OCI-M2 (cell line): ENCODE measurements around the gene GLS.
"Not testable (repeated sequence)": the region's sequence is repeated elsewhere in the genome, so short reads cannot be mapped to it uniquely, and the experiment has no call there.

ENCODE experiments used
- DNase-seq: peaks from one replicate; lab custom pipeline; 2025; ENCODE audit not compliant: unreplicated experiment; lab: John Stamatoyannopoulos, UW

Gene GLS

GRCh38 chr2:190987938-190988337 lies 107.3 kb downstream of the GLS start:
- DNase-seq = no peak

DNA sequence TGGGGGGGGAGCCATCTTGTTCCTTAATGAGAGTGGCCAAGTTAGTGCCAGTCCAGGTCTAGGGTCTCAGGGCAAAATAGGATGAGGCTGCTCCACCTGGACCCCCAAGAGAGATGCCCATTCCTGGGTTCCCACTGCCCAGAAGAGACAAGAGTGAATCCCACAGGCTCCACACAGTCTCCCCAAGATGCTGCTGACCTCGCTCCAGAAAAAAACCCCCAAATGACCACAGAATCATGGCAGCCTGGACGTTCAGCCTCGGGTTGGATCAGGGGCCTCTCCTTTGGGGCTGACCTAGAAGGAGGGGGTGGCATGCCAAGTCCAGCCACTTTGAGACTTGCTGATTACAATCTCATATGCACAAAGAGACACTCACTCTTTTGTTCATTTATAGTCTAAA lies 108.3 kb downstream of the GLS start:
- DNase-seq = no peak

DNA sequence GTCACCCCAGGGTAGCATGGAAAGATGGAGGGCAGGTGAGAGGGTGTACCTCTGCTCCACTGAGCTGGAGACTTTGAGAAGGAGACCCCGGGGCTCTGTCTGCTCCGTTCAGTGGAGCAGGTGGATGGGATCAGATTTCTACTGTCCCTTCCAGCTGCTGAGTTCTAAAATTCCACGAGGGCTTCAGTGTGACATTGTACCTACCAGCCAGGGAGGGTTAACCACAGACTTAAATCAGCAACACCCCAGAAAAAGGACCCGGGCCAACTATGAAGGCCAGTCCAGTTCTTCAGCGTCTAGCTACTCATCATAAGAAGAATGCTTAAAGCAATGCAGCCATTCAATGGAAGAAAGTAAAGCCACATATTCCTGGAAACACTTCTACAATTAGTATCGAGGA lies 109.5 kb downstream of the GLS start:
- DNase-seq = no peak

- no peak for DNase-seq
Measured at GRCh38 chr2:190993292-190993643, 112.6 kb downstream of the GLS start.

DNA sequence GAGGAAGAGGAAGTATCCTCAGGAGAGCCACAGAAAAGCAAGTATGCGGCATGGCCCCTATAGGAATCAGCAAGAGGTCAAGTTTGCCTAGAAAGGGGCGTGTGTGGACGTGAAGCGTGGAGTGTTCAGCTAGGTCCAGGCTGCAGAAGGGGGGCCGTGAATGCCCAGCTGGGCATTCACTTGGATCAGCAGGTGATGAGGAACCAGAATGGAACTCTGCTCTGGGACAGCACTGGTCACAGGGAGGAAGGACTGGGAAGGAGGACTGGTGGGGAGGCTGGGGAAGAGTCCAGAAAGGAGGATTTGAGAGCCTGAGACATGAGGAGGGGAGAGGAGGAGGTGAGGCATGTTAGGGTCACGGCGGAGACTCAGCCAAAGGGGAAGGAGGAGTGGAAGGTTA lies 113.5 kb downstream of the GLS start:
- DNase-seq = no peak

GRCh38 chr2:190995315-190995714 lies 114.7 kb downstream of the GLS start:
- not testable (repeated sequence) for DNase-seq

- DNase-seq = no peak
Measured at GRCh38 chr2:190996338-190996946, 115.8 kb downstream of the GLS start.

DNA sequence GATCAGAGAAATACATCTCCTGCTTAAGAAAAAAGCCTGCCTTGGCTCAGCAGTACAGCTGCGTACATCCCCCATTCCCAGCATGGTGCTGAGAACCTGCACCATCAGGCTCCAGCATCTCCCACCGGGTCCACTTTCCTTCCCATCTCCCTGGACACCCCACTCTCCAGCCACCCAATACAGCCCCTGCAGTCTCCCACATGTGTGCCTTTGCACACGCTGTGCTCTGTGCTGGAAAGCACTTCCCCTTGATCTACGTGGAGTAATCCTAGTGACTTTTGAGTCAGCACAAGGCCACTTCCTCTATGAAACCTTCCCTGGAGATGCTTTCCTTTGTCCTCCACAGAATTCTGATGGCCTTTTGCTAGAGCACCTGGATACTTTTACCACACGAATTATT lies 116.3 kb downstream of the GLS start:
- no peak for DNase-seq

- no peak for DNase-seq
Measured at GRCh38 chr2:190997526-190998113, 117.0 kb downstream of the GLS start.

DNA sequence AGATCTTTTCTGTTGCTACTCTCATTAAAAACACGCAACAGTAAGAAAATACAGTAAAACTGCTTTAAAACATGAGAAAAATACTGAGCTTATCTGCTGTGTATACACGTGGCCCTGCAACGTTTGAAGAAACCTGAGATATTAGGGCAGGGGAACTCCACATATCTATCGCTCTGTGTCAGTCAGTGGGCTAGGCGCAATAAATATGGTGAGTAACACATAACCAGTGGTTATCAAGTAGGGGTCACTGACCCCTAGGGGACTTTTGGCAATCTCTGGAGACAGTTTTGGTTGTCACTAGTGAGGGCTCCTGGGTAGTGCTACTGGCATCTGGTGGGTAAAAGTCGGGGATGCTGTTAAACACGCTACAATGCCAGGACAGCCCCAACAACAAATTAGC lies 118.4 kb downstream of the GLS start:
- no peak for DNase-seq

GRCh38 chr2:190999949-191000665 lies 119.5 kb downstream of the GLS start:
- DNase-seq = no peak

- no peak for DNase-seq
Measured at GRCh38 chr2:191001032-191001431, 120.4 kb downstream of the GLS start.

DNA sequence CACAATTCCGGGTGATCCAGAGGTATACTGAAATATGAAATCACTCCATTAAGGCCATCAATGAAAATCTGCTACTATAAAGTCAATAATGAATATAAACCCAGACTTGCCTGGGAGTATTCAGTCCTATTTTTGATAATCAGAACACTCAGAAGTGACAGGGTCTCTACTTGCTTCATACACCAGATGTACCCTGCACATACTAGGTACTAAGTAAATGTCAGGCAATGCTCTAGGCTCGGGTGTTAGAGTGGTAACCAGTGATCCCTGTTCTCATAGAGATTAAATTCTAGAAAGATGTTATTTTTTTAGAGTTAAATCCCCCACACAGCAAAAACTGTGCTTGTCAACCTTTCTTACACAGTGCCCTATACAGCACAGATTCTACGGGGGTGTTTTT lies 121.0 kb downstream of the GLS start:
- no peak for DNase-seq

DNA sequence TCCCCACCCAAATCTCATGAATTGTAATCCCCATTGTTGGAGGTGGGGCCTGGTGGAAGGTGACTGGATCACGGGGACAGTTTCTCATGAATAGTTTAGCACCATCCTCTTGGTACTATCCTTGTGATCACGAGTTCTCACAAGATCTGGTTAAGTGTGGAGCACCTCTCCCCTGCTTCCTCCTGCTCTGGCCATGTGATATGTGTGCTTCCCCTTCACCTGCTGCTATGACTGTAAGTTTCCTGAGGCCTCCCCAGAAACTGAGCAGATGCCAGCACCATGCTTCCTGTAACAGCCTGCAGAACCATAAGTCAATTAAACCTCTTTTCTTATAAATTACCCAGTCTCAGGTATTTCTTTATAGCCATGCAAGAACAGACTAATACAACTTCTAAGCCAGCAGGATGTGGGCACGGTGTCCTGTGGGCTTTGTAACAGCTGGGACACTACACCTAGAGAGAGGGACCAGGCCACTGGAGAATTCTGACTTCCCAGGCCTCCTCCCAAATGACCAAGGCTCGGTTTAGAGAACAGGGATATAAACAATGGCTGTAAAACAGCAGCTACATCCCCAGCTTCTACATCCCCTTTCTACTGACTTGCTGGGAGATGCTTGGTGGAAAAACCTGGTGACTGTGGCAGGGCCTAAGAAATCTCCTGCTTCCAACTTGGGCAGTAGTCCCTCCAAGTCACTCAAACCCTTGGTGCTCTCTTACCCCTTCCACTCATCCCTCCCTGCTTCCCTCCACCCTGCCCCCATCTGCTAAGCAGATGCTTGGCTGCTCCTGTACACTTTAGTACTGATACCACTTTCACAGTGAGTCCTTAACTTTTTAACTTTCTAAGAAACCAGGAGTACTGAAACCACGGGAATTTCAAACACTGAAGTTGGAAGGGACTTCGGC lies 123.0 kb downstream of the GLS start:
- no peak for DNase-seq

DNA sequence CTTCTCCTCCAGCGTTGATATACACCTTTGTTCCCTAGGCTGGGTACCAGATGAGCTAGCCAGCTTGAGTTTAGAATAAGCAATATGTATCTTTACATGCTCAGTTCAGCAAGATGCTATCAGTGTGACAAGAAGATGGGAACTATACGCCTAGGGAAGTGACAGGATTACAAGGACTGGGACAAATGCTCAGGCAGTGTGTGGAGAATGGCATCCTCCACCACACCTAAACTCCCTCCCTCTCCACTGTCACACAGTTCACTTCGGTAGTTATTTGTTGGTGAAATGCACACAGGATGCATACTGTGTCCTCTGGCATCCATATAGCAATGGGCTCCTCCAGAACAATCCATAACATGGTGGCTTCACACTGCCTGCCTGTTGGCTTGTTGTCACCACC lies 125.7 kb downstream of the GLS start:
- DNase-seq = no peak

DNA sequence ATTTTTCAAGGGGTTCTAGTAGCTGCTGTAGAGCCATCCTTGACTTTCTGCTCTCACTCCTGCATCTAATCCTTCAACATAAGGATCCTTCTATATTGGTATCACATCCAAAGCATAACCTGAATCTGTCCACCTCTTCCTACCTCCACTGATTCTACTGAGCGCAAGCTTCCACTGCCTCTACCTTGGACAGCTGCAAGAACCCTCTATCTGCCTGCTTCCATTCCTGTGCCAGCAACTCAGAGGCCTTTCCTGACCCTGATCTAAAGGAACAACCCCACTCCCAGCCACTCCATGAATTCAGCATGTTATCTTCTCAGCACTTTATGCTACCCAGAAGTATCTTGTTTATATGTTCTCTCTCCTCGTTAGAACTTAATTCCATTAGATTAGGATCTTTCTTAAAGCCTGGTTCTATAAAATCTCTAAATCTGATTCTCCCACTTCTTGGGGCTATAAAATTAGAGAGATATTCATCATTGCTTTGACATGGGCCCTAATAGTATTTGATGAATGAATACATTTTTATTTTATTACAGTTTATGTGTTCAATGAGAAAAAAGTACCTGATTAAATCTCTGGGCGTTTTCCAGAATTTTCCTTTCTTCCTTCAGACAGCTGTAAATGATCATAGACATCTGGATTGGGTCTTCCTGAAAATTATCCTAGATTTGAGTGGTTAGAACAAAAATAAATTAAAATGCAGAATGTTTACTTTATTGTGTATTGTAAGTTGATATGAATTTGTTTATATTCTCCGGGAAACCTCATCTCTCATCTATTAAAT lies 126.6 kb downstream of the GLS start:
- DNase-seq = no peak

DNA sequence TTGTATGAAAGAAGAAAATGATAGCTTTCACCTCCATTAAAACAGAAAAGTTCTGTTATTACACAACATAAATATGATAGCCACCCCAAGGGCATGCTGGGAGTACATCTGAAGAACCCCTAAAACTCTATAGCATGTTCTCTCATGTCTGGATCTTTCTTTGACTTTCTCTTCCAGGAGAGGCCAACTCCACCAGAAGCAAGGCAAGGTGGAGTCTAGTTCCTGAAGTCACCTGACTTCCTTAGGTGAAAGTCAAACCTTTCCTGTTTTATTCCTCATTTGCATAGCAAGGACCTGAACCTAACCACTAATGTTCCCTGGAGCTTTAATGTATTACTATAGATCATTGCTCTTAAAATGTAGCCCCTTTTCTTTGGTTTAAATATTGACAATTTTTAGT lies 127.7 kb downstream of the GLS start:
- no peak for DNase-seq

- no peak for DNase-seq
Measured at GRCh38 chr2:191009541-191010374, 129.1 kb downstream of the GLS start.

DNA sequence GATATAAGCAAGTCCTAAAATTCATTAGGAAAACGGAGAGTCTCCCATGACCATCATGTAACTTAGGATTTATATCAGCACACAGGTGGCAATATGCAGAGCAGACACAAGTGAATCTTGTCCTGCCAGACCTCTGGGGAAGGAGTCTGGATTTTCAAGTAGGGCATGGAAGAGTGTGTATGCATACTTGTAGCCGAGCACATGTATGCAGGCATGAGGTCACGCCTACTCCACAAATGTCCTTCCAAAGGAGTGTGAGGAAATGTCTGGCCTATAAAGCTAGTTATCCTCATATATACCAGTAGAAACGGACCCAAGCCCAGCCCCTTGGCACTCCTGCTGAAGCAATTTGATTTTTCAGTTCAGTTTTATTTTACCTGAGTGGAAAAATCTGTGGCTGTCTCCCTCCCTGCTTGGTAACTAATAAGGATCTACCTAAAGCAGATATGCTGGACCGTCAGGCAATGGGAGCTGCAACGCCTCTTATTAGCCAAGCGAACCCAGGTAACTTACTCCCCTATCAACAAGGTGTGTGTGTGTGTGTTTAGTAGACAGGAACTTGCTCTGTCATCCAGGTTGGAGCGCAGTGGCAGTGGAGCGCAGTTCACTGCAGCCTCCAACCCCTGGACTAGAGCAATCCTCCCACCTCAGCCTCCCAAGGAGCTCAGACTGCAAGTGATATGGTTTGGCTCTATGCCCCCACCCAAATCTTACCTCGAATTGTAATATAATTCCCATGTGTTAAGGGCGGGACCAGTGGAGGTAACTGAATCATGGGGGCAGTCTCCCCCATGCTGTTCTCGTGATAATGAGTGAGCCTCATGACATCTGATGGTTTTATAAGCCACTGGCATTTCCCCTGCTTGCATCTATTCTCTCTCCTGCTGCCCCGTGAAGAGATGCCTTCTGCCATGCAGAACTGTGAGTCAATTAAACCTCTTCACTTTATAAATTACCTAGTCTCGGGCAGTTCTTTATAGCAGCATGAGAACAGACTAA lies 130.6 kb downstream of the GLS start:
- DNase-seq = no peak
